ACHN (cell line): Measurements from ENCODE around the gene SLC13A4.
"Not testable (repeated sequence)": the region's sequence is repeated elsewhere in the genome, so short reads cannot be mapped to it uniquely, and the experiment has no call there.

Source experiments
- DNase-seq: peaks from one replicate; pipeline ENCODE4 v3.0.0-alpha.2; 2015
- in situ Hi-C: cut with HindIII; loops from 2 replicates; pipeline ENCODE4 v1.10.0; 2017; ENCODE audit warnings: low sequenced_read_pairs, low pct_ligation_motif_present, low pct_unique_long_range_greater_than_20kb

SLC13A4 gene

DNA sequence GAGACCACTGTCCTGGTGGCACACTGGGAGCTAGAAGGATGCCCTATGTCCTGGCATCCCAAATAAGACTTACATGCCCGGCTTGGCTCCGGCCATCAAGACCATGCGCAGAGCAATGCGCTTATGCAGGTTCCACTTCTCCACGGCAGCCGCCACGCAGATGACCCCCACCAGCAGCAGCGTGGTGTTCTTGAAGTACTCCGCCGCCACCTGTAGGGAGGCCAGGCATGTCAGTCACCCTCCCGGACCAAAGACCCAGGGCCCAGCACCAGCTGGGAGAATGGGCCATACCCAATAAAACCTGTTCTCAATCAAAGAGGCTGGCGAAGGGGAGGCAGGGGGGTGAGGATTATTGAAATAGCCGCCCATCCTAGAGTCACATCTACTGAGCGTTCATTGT, 19.9 kb downstream of the SLC13A4 start:
- in situ Hi-C loops = no loop called here
- DNase-seq = no peak

DNA sequence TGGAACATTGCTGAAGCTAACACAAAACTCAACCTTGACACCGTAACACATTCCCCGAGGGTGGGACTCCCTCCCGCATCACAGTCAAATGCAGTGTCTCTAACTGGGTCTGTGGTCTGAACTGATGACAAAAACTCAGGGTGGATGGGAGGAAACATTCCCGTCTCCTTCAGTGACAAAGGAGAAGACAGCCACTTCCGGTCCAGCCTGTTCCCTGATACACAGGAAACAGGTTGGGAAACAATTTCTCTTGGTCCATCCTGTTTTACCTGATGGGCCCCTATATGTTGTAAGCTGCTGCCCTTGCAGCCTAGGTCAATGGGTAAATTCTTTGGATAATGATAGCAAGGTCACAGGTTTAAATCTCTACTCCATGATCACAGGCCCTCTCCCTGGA, 20.4 kb downstream of the SLC13A4 start:
- in situ Hi-C loops = no loop called here
- DNase-seq = no peak

DNA sequence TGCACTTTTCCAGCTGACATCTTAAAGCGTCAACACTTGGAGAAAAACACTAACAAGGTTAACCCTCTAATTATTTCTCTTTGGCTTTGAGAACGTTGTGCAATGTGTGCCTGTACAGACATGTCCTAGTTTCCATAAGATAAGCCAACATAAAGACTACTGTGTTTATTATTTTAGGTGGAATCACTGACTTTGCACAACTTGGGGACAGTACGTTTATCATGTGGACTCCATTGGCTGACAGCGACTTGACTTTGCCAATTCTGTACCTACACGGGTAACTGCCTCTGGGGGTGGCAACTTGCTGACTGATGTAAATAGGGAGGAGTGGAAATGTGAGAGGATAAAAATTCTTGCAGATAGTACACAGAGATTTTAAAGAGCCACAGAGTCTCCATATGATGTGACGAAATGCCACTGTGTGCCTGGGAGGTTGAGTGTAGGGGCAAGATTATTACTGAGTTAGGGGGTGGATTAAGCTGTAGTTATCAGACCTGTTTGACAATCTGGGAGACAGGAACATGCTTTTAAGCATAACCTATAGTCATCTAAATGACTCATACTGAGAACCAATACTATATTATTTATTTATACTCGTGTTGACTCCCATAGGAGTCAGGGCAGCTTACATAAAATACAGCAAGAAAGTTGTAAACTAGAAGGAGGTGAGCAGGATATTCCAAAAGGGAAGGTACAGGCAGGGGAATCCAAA, 21.0 kb downstream of the SLC13A4 start:
- DNase-seq = no peak
- in situ Hi-C loops = no loop called here

DNA sequence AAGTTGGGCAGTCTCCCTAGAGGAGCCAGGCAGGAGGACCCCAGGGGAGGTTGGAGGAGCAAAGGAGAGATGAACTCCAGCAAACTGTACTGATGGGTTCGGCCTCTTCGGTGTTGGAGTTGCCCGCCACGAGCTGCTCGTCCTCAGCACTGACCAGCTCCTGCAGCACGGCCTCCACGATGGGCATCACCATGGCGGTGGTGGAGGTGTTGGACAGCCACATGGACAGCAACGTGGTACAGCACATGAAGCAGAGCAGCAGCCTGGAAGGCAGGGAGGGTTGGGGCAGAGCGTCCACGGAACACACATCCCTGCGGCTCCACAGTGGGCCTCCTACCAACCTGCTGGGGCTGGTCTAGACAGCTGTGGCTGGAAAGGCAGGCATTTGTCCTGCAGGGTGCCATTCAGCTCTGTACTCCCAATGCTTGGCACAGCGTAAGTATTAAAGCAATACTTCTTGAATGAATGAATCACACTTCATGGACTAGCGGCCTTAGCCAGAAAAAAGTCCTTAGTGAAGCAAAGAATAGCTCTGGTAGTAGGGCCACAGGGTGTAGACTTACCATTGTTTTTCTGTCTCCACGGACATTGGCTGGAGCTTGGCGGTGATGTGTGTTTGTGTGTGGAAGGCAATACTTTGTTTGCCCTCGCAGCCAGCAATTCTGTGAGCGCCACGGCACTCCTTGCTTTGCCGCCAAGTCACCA, 21.8 kb downstream of the SLC13A4 start:
- DNase-seq = no peak
- in situ Hi-C loops = no loop called here

DNA sequence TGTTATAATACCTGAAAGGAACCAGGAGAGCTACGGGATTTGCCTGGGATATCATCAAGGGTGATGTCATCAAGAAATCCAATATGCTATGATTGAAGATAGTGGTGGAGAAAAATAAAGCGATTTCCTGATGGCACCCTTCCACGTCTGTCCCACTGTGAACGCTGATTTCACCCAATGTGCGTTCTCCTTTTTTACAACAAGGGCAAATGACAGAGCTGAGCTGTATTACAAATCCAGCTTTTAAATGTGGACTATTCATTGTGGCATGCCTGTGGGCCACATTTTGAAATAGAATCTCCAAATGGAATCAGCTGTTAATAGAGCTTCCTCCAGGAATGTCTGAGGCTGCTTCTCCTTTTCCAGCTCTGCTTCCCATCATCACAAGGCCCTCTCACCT, 23.3 kb downstream of the SLC13A4 start:
- in situ Hi-C loops = no loop called here
- DNase-seq = no peak

DNA sequence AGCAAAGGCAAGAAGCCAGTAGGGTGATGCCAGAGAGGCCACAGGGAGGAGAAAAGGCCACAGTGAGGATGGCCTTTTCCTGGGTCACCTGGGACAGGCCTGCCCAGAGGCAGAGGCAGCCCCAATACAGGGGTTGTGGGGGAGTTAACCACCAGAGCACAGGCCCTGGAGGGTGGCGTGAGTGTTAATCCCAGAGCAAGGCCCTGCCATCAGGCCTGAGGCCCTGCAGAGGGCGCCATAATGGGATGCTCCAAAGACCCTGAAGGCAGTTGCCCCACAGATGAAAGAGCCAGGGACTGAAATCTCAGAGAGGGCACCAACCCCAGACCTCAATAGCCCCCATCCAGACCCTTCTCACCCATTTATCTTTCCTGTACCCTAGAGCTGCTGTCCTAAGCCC, 23.9 kb downstream of the SLC13A4 start:
- in situ Hi-C loops = no loop called here
- DNase-seq = no peak

DNA sequence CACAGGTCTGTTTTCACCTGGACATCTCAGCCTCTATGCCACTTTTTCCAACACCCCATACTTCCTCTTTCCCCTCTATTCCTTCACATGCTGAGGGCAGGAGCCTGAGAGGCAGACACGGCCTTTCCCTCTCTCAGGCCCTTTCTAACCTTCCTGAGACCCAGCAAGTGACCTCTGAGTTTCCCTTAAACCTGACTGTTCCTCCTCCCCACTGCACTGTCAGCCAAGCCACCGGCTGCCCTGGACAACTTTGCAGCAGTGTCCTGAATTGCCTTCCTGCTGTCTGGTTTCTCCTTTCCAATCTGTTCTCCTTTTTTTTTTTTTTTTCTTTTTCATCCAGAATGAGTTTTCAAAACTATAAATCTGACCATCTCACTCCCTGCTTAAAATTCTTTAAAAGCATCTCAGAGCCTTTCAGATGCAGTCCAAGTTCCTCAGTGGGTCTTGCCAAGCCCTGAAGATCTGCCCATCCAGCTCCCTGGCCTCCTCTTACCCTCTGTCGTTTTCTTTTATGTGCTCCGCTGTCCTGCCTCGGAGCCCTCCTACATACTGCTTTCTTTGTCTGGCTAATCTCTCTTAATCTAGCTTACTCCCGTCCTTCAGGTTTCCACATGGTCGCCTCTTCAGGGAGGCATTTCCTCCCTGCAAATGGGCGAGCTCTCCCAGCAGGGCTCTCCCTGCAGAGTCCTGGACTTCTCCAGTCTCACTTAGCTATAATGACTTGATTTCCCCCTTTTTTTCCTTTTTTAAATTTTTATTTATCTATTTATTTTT, 30.5 kb downstream of the SLC13A4 start:
- DNase-seq = no peak
- in situ Hi-C loops = no loop called here

DNA sequence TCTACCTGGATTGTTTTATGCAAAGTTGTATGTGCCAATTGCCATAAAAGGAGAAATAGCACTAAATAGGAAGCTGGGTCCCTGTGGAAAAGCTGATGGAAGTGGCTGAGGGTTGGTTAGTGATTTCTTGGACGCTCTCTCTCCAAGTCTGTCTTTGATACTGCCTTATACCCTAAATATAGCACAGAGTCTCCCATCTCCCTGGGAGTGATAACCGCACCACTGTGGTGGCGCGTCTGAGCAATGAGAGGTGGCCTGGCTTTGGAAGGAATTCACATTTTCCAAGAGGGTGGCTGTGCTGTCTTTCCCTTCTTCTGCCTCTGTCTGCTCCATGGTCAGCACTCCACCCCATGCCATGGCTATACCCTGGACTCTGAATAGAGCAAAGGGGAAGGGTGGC, 34.4 kb downstream of the SLC13A4 start:
- in situ Hi-C loops = no loop called here

DNA sequence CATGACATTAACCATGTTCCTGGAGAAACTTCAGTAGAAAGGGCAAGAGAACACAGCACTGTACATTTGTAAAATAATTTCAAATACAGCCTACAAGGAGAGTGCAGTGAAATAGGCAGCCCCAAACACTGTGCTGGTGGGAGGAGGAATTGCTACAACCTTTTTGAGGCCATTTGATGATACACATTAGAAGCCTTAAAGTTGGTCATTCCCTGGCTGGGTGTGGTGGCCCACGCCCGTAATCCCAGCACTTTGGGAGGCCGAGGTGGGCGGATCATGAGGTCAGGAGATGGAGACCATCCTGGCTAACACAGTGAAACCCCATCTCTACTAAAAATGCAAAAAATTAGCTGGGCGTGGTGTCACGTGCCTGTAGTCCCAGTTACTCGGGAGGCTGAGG, 35.4 kb downstream of the SLC13A4 start:
- DNase-seq, in situ Hi-C loops: not testable (repeated sequence)

More for the DNA sequence above, 34.4 kb downstream of the SLC13A4 start:
- DNase-seq = no peak

DNA sequence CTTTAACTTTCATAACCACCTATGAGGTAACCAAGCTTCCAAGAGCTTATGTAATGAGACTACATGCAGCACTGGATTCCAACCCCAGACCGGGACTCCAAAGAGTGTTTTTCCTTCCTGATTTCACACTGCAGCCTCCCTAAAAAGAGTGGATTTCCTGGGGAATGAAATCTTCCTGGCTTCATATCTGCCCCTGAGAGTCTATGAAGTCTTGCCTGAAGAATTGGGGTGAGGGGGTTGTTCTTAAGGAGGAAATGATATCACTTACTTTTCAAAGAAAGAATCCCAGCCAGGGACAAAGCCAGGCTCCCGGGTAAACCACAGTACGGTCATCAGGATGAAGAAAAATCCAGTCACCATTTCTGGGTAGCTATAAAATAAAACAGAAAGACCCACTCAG, 35.9 kb downstream of the SLC13A4 start:
- DNase-seq = no peak
- in situ Hi-C loops = no loop called here

DNA sequence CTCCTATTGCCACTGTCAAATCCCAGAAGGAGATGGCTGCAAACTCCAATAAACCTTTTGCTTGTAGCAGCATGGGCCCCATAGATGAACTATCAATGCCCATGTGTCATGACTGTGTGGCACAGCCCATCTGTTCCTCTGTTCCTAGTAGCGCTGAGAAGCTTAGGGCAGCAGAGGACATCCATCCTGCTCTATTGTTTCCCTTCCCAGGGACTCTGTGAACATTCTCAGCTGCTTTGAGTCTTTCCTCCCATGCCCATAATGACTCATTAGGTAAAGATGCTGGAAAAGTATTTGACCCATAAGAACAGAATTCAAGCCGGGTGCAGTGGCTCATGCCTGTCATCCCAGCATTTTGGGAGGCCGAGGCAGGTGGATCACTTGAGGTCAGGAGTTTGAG, 37.4 kb downstream of the SLC13A4 start:
- in situ Hi-C loops = no loop called here
- DNase-seq = peak; percentile 39

DNA sequence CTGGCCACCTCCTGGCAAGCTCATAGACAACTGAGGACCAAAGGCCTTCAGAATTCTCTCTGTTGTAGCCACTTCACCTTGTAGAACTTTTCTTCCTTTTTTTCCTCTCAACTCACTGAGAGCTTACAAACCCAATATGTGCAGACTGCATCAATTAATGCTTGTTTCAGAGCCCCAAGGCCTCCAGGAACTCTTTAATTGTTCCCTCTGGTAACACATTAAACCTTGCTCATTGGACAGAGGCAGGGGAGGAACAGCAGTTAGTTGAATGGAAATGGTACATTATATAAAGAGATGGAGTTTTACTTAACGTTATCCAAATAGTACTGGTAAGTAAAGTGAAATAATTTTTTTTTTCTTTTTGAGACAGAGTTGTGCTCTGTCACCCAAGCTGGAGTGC, 40.5 kb downstream of the SLC13A4 start:
- in situ Hi-C loops = no loop called here

DNA sequence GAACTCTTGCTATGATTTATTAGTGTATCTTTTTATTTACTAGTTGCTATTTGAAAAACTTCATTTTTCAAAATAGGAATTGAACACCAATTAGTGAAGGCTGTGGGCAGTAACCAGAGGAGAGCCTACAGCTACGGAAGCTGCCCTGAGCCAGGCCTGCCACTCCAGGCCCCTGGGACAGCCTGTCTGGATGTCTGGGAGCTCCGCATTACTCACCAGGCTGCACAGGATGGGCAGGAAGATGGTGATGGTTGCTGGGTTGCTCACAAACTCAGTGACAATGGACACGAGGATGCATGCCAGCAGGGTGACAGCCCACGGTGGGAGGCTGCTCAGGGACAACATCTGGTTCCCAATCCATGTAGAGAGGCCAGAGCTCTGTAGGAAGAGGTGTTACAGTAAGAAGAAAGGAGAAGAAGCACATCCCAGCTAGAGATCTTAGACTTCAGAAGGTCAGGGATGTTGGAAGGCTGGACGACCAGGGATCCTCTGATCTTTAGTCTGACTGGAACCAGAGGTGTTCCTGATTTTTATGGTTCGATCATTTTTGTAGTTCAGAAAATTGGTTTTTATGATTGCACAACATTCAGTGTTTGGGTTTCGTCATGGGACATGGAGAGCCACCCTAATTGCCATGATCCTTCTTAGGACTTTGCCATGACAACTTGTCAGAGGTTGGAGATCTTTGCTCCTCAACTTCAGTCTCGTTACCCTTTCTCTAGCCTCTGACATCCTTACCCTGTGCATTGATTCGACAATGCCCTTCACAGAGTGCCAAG, 42.5 kb downstream of the SLC13A4 start:
- no peak for DNase-seq
- in situ Hi-C loops = no loop called here

More for the DNA sequence above, 40.5 kb downstream of the SLC13A4 start:
- DNase-seq = no peak

DNA sequence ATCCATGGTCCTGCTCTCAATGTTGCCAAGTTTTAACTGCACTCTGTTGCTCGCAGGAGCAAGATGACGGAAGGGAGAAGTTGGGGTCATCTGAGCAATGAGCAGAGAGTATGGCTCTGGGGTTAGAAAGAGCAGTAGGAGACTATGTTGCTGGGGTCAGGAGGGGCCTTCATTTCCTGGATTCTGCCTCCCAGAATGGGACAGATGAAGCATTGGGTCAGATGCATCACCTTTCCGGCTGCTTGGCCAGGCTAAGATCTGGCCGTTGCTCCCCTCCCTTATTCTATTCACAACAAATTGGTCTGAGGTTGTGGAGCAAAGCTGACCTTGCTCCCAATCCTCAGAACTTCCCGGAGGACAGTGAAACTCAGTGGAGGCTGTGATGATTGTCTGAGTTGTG, 43.3 kb downstream of the SLC13A4 start:
- in situ Hi-C loops = no loop called here
- no peak for DNase-seq

DNA sequence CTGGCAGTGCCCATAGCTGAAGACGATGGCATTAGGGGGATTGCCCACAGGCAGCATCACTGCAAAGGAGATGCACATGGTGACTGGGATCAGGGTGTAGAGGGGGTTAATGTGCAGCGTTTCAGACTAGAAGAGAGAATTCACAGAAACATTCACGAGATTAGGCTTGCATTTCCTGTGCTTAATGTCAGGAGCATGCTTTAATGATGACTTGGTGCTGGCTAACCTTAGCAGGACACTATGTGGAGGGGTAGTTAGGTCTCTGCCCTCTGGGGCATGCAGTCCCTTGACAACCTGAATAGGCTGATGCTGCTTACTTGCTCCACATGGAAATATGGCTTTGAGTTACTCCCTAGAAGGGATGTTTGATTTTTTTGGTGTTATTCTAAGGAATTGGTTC, 43.9 kb downstream of the SLC13A4 start:
- in situ Hi-C loops = no loop called here
- peak; percentile 55 for DNase-seq

DNA sequence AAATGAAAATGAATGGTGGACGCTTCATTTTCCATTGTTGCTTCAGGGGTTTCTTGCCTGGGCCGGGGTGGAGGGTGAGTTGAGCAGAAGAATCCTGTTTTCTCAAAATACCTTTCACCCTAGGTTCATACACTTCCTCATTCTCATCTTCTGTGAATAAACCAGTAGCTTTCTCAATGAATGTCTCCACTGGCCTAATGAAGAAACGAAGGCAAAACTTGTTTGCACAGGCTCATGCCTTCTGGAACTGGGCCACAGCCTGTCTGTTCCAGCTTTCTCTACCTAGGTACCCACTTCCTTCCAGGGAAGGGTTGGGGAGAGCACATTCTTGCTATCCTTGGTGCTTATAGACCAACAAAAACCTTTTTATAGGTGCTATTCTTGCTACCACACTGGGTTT, 44.4 kb downstream of the SLC13A4 start:
- in situ Hi-C loops = no loop called here
- DNase-seq = no peak

DNA sequence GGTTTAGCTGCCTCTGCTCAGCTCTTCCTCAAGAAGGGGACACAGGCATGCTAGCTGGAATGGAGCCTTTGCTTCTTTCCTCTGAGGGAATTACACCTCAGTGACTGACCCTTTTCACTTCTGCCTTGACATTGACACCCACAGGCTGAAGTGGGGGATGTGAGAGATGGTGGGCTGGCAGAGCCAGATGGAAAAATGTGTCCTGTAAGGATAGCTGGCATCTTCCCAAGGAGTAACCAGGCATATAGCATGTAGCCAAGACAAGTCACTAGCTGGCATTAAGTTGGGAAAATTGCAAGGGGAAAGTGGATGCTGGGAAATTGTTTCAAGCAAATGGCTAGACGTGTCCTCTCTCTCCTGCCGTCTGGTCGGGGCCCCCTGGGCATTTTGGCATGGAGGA, 45.8 kb downstream of the SLC13A4 start:
- in situ Hi-C loops = no loop called here
- no peak for DNase-seq

DNA sequence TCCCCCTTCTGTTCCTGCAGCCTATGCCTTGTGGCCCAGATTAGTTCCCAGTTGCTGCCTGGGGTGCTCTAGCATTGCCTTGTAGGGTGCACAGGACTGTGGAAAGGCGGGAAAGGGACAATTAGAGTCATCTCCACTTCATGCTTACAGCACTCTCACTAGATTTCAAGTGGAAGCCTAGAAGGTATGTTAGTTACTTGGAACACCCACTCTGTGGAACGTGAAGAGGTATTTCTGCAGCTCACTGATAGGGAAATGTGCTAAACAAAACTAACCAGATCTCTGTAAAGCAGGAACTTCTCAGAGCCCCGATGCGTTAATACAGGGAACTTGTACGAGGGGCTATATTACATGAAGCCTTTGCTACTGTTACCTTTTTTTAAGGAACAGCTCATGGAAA, 46.2 kb downstream of the SLC13A4 start:
- in situ Hi-C loops = no loop called here
- DNase-seq = no peak
